NB4 (cell line): ENCODE results near the gene SPINK13.
"Not testable (repeated sequence)": the region's sequence is repeated elsewhere in the genome, so short reads cannot be mapped to it uniquely, and the experiment has no call there.

Experiments
- DNase-seq: peaks from one replicate; pipeline ENCODE4 v3.0.0; 2010; ENCODE audit warnings: low read depth
- H3K4me3 ChIP-seq: one replicate; pipeline ENCODE4 v1.5.1; 2011; ENCODE audit warnings: mild to moderate bottlenecking, low read depth, low read length, moderate library complexity
- MYC ChIP-seq: IDR thresholded peaks from 2 replicates; pipeline ENCODE4 v1.6.1; 2011; ENCODE audit warnings: low read depth, low read length
- POLR2A ChIP-seq: IDR thresholded peaks from 2 replicates; pipeline ENCODE4 v1.6.1; 2011; ENCODE audit warnings: mild to moderate bottlenecking; ENCODE audit not compliant: insufficient read length; ENCODE audit errors: extremely low read depth
- TF ChIP-seq, protein P1 (sequence below): IDR thresholded peaks from one replicate; pipeline ENCODE4 v1.5.1; 2012; ENCODE audit warnings: low read depth, low read length
- TF ChIP-seq, protein P2 (sequence below): IDR thresholded peaks from 2 replicates; pipeline ENCODE4 v1.6.1; 2011; ENCODE audit warnings: low read depth, low read length

The SPINK13 gene

DNA sequence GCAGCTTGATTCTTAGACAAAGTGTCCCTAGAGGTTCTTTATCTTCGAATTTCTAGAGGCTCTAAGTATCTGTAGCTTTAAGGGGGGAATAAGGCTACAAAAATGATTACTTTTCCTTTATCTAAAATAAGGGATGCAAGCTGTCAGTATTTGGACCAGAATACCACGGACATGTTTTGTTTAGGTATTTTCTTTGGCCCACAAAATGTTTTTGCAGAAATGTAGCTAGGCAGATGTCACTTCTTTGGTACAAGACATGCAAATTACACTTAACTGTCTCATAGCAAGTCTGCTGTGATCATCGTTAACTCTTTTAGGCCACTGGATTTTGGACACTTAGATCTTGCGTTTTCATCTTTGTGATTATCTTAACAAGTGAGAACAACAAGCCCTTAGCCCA is 46.1 kb downstream of the SPINK13 start:
- TF ChIP-seq, protein P1, sequence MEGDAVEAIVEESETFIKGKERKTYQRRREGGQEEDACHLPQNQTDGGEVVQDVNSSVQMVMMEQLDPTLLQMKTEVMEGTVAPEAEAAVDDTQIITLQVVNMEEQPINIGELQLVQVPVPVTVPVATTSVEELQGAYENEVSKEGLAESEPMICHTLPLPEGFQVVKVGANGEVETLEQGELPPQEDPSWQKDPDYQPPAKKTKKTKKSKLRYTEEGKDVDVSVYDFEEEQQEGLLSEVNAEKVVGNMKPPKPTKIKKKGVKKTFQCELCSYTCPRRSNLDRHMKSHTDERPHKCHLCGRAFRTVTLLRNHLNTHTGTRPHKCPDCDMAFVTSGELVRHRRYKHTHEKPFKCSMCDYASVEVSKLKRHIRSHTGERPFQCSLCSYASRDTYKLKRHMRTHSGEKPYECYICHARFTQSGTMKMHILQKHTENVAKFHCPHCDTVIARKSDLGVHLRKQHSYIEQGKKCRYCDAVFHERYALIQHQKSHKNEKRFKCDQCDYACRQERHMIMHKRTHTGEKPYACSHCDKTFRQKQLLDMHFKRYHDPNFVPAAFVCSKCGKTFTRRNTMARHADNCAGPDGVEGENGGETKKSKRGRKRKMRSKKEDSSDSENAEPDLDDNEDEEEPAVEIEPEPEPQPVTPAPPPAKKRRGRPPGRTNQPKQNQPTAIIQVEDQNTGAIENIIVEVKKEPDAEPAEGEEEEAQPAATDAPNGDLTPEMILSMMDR = no peak
- no peak for TF ChIP-seq MYC
- TF ChIP-seq, protein P2, sequence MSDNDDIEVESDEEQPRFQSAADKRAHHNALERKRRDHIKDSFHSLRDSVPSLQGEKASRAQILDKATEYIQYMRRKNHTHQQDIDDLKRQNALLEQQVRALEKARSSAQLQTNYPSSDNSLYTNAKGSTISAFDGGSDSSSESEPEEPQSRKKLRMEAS = no peak
- no peak for TF ChIP-seq POLR2A
- DNase-seq = no peak

DNA sequence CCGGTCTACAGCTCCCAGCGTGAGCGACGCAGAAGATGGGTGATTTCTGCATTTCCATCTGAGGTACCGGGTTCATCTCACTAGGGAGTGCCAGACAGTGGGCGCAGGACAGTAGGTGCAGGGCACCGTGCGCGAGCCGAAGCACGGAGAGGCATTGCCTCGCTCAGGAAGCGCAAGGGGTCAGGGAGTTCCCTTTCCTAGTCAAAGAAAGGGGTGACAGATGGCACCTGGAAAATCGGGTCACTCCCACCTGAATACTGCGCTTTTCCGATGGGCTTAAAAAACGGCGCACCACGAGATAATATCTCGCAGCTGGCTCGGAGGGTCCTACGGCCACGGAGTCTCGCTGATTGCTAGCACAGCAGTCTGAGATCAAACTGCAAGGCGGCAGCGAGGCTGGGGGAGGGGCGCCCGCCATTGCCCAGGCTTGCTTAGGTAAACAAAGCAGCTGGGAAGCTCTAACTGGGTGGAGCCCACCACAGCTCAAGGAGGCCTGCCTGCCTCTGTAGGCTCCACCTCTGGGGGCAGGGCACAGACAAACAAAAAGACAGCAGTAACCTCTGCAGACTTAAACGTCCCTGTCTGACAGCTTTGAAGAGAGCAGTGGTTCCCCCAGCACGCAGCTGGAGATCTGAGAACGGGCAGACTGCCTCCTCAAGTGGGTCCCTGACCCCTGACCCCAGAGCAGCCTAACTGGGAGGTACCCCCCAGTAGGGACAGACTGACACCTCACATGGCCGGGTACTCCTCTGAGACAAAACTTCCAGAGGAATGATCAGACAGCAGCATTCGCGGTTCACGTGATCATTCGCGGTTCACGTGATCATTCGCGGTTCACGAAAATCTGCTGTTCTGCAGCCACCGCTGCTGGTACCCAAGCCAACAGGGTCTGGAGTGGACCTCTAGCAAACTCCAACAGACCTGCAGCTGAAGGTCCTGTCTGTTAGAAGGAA is 51.7 kb downstream of the SPINK13 start:
- not testable (repeated sequence) for DNase-seq, H3K4me3 ChIP-seq

More for the DNA sequence above, 46.1 kb downstream of the SPINK13 start:
- no peak overlapping the region for H3K4me3 ChIP-seq

DNA sequence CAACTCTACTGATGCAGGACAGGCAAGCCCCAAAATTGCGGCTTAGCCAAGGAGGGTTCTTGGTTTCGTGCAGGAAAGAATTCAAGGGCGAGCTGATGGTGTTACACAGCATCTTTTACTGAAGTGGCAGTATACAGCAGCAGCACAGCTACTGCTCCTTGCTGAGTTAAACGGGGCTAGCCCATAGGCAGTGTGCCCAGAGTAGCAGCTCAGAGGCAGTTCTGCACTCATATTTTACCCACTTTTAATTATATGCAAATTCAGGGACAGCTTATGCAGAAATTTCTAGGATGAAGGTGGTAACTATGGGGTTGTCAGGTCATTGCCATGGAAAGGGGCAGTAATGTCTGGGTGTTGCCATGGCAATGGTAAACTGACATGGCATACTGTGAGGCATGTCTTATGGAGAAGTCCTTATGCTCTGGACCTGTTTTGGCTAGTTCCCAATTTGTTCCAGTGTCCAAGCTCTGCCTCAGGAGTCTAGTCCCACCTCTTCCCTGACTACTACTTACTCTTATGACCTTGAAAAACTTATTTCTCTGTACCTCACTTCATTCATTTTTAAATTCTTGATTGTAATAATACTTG is 64.8 kb downstream of the SPINK13 start:
- H3K4me3 ChIP-seq = no peak overlapping the region
- TF ChIP-seq, protein P1 = no peak
- TF ChIP-seq, protein P2 = no peak
- TF ChIP-seq MYC = no peak
- no peak for TF ChIP-seq POLR2A
- DNase-seq = no peak

DNA sequence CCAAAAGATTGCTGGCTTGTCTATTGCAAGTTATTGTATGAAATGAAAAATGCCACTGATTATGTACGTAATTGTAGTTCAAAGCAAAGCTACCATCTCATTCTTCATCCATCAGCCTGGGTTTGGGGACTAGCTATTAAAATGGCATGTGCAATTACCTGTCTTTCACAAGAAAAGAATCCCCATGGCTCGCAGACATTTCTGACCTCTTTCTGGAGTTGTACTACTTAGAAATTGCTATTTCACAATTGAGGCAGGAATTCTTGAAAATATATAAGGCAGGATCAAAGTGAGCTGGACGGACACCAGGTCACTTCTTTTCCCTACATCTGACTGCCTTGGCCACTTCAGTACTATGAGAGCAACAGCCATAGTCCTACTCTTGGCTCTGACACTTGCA is 66.7 kb downstream of the SPINK13 start, which contains the start of gene SPINK9:
Gene SPINK9 (plus strand): TSS at position 301 of the 400 bp plus-strand sequence. CDS start 55 bp downstream, at position 356.
- TF ChIP-seq, protein P1 = no peak
- no peak for TF ChIP-seq POLR2A
- no peak for TF ChIP-seq MYC
- TF ChIP-seq, protein P2 = no peak
- no peak for DNase-seq
- H3K4me3 ChIP-seq = no peak within 1 kb of the TSS
